ENCODE data around the gene ARHGAP5. TPM values are rescaled to one million over a fixed set of nuclear protein-coding genes. Genes with fewer than 3 reads are reported as not detected.

The ARHGAP5 gene
- total RNA-seq, 2 donors from 2014 or later: 52.7 to 58.4 TPM

GRCh38 chr14:32195636-32196035, 118.5 kb downstream of the ARHGAP5 start:
- H3K9me3 ChIP-seq: no peaks in the 10 kb centered on the region
- H3K4me3 ChIP-seq: no peak overlapping the region
- intact Hi-C loops (cut with DNase I): no loop called here
- WGBS, 2 donors: 48 to 53% methylated on average over 1 of the region's 1 CpG
- DNase-seq (no peak), ATAC-seq (no peak)
- no peak overlapping the region for H3K27ac ChIP-seq
- H3K36me3 ChIP-seq (replicated peaks in 1 of 2; ENCODE audit: insufficient read depth in 1 of 2, low read depth in 2 of 2): no peaks in the 10 kb centered on the region
- no peaks in the 10 kb centered on the region for H3K27me3 ChIP-seq
- TF ChIP-seq CTCF (IDR thresholded peaks at IDR 0.05): no peak
- no peak for TF ChIP-seq POLR2A (IDR thresholded peaks at IDR 0.05)
- no peaks in the 10 kb centered on the region for H3K4me1 ChIP-seq

GRCh38 chr14:32197919-32198318, 120.8 kb downstream of the ARHGAP5 start:
- WGBS, 2 donors: 27 to 51% methylated on average over 1 of the region's 1 CpG
- intact Hi-C loops (cut with DNase I): no loop called here
- TF ChIP-seq POLR2A (IDR thresholded peaks at IDR 0.05) (no peak), CTCF (IDR thresholded peaks at IDR 0.05) (no peak)
- Histone ChIP-seq H3K27ac (no peak overlapping the region), H3K4me3 (no peak overlapping the region), H3K4me1 (peaks cover 10% of the 10 kb centered on the region), H3K36me3 (replicated peaks in 1 of 2; ENCODE audit: insufficient read depth in 1 of 2, low read depth in 2 of 2) (no peaks in the 10 kb centered on the region), H3K27me3 (no peaks in the 10 kb centered on the region), H3K9me3 (no peaks in the 10 kb centered on the region)
- ATAC-seq (no peak), DNase-seq (no peak)

- no peak for TF ChIP-seq CTCF (IDR thresholded peaks at IDR 0.05)
- no peak for TF ChIP-seq POLR2A (IDR thresholded peaks at IDR 0.05)
- no peaks in the 10 kb centered on the region for H3K36me3 ChIP-seq (replicated peaks in 1 of 2; ENCODE audit: insufficient read depth in 1 of 2, low read depth in 2 of 2)
- no peak for ATAC-seq
- no peak for DNase-seq
- 4 to 5% methylated on average over 14 of the region's 14 CpGs for WGBS, 2 donors
- no peaks in the 10 kb centered on the region for H3K9me3 ChIP-seq
- H3K4me1 ChIP-seq: peaks cover 10% of the 10 kb centered on the region
- peak overlapping the region in 1 of 2 donors; percentile 67 for H3K4me3 ChIP-seq
- H3K27me3 ChIP-seq: no peaks in the 10 kb centered on the region
- H3K27ac ChIP-seq: peak overlapping the region; percentile 37 to 96 (median 87)
- intact Hi-C loops (cut with DNase I): no loop called here
Observed at GRCh38 chr14:32200368-32201192, 123.5 kb downstream of the ARHGAP5 start.

- Histone ChIP-seq H3K36me3 (replicated peaks in 1 of 2; ENCODE audit: insufficient read depth in 1 of 2, low read depth in 2 of 2) (no peaks in the 10 kb centered on the region), H3K4me1 (peaks cover 10% of the 10 kb centered on the region), H3K27ac (peak overlapping the region; percentile 37 to 96 (median 87)), H3K27me3 (no peaks in the 10 kb centered on the region), H3K9me3 (no peaks in the 10 kb centered on the region), H3K4me3 (peak overlapping the region; percentile 47 to 67)
- peak in 2 of 7 experiments; percentile 4 to 10 for TF ChIP-seq CTCF (IDR thresholded peaks at IDR 0.05)
- peak in 2 of 3 donors; percentile 37 to 50 for TF ChIP-seq POLR2A (IDR thresholded peaks at IDR 0.05)
- 0% methylated on average over 5 to 46 of the region's 46 CpGs for WGBS, 2 donors
- intact Hi-C loops (cut with DNase I): no loop called here
- ATAC-seq: peak; percentile 57
- peak; percentile 82 to 90 (median 88) for DNase-seq
Observed at GRCh38 chr14:32201193-32201815, 124.2 kb downstream of the ARHGAP5 start.

All from body of pancreas (tissue), 4 donors.